Fibroblast of skin of back (primary cell): ENCODE data around the gene FAM118A. TPM values are rescaled to one million over a fixed set of nuclear protein-coding genes. Genes with fewer than 3 reads are reported as not detected.
A peak's percentile ranks its signal among the peaks of the same experiment; 100 is the strongest.
"Not testable (repeated sequence)": the region's sequence is repeated elsewhere in the genome, so short reads cannot be mapped to it uniquely, and the experiment has no call there.

Experiments used
- DNase-seq: peaks from one replicate; pipeline ENCODE4 v3.0.0-alpha.2; 2013
- polyA plus RNA-seq, 2 experiments: library from polyadenylated mRNA; unstranded; fragments of 120-200 nt; gene quantifications; one replicate each; pipeline ENCODE4 v1.2.1, GENCODE V29; 2013; ENCODE audit not compliant: insufficient read length in 2 of 2

The FAM118A gene
- polyA plus RNA-seq (2013, experiment 1 of 2; ENCODE audit: insufficient read length), result 23.7 TPM
- polyA plus RNA-seq (2013, experiment 2 of 2; ENCODE audit: insufficient read length), result 21.8 TPM

DNA sequence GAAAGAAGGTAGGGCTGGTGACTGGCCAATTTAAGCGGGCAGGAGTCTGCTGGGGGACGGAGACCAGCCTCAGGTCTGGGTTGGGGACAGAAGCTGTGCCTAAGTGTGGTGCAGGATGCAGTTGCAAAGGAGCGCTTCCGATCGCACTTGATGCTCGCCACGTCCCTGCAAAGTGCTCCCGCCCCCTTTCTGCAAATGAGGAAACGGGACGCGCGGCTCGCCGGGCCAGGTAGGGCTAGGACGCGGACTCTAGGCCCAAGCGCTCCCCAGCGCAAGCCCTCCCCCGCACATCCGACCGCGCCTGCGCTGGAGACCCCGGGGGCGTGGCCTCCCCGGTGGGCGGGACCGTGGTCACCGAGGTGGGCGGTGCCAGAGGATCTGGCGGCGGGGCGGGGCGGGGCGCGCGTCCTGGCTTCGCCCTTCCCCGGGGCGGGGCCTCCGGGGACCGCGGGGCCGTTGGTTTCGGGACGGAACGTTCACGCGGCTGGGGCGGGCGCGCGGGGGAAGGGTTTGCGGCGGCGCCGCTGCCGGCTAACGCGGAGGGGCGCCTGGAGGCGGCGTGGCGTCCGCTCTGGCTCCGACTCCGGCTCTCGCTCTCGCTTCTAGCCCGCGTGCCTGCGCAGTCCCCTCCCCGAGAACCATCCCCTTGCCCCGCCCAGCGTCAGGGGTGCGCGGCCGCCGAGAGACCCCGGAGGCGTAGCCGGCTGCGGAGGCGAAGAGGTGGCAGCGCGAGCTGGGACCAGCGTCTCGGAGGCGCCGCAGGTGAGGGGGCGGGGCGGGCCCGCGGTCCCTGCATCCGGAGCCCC is at the start of gene FAM118A:
TSS of gene FAM118A (plus strand) at position 513 of the 806 bp plus-strand sequence. CDS start 12,446 bp downstream, outside the sequence.
- peak; percentile 87 for DNase-seq

- DNase-seq, result not testable (repeated sequence)
Measured at GRCh38 chr22:45260395-45260759, 49.4 kb upstream of the FAM118A start.

- DNase-seq, result no peak
Measured at GRCh38 chr22:45261407-45262088, 48.2 kb upstream of the FAM118A start.

DNA sequence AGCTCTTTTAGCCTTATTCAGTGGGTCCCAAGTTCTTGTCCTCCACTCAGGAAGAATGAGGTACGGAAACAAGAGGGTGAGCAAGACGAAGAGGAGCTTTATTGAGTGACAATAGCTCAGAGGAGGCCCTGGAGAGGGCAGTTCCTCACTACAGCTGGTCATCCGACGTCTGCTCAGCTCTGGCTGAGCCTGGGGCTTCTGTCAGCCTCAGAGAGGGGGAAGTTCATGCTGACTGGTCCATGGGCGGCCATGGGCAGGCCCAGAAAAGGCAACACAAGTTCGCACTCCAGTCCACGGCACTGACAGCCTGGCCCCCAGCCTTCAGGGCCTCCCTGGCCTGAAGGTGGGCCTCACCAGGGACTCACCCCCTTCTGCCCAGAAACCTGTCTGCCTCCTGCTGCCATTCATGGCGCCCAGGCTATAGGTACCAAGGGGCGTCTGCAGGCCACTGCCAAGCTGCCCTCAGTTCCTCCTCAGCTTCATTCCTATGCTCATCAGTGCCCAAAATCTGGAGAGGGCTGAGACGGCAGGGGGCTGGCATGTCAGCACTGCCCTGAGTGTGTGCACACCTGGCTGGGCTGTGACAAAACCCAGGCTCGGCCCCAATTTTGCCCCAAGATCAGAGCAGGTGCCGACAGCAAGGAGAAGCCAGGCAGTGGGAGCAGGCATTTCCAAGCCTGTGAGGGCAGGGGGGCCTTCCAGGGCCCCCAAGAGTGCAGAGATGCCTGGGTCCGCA is 47.4 kb upstream of the FAM118A start:
- no peak for DNase-seq

GRCh38 chr22:45262931-45263462 is 46.7 kb upstream of the FAM118A start:
- no peak for DNase-seq

DNA sequence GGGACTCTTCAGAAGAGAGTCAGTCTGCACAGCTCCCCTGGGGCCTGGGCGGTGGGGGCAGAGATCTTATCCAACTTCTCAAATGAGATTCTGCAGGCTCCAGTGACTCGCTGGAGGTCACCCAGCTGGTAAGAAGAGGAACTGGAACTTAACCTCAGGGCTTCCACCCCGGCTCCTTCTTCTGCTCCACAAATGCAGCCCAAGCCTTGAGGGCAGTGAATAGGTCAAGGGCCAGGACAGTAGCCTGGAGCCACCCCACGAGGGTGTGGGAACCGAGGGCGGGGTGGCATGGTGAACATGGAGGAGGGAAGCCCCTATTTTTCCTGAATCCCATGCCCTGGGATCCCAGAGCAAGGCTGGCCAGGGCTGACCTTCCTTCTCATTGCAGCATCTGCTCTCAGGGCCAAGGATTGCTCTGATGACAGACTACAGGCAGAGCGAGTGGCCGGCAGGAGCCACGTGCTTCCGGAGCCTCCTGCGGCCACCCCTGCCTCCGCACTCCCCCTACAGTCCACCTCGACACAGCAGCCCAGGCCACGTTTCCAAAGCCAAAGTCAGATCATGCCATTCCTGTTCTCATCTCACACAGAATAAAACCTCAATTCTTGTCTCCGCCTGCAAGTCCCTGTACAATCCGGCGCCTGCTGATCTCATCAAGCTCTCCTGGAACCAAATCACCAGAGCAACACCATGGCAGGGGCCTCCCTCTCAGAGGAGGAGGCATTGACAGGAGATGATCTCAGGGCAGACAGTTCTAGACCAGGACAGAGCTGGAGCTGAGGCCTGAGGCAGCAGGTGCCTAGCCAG is 46.1 kb upstream of the FAM118A start:
- DNase-seq, result peak; percentile 66

GRCh38 chr22:45265535-45265934 is 44.2 kb upstream of the FAM118A start:
- no peak for DNase-seq

- DNase-seq, result no peak
Measured at GRCh38 chr22:45268167-45268957, 41.4 kb upstream of the FAM118A start.

DNA sequence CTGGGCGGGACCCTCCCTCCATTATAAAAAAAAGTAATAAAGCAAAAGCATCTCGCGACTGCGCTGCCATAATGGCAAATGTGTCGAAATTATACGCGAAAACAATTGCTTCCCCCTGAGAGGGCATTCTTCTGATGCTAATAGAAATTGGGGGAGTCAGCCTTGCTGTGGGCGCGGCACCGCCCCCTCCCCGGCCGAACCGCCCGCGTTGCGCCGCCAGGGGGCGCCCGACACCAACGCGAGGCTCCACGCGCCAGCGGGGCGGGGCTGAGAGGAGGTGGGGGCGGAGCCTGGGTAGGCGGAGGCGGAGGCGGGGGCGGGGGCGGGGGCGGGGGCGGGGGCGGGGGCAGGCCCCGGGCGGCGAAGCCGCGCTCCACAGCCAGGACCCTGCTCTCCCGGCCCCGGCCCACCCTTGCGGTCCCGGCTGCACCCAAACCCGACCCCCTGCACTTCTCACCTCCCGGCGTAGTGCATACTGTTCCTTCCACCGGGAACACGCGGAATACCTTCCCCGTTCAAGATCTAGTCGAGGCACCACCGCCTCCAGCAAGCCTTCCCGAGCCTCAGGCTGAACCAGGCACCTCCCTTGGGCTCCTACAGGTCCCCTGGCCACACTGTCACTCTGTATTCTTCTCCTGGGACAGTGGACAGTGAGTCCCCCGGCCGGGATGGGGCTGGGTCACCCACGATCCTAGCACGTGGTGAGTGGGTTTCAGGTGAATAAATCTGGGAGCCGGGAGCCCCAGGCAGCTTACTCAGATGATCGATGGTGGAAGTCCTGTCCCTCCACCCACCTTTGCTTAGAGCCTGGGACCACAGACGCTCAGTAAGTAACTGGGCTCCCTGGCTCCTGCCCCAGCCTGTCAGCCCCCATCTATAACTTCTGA is 40.5 kb upstream of the FAM118A start:
- peak; percentile 66 for DNase-seq

- no peak for DNase-seq
Measured at GRCh38 chr22:45270095-45271020, 39.4 kb upstream of the FAM118A start.

DNA sequence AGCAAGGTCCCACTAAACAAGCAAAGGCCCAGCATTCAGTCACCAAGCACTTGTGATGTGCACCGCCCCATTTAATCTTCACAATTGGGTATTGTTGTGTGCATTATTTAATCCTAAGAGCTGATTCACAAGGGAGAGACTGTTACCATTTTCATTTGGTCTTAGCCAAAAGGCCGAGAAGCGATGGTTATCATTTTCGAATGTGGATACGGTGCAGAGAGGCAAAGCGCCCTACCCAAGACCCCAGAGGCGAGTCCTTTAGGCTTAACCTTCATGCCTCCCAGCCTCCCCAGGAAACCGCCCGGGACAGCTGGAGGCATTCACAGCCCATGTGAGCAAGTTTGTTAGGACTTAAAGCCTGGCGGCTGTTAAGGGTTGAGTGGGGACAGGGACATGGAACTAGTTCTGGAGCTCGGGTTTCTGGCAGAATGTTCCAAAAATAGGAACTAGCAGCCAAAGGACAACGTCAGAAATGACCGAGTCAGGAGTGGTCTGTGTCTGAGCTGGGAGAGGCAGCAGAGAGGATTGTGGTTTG is 38.0 kb upstream of the FAM118A start:
- DNase-seq, result peak; percentile 36

DNA sequence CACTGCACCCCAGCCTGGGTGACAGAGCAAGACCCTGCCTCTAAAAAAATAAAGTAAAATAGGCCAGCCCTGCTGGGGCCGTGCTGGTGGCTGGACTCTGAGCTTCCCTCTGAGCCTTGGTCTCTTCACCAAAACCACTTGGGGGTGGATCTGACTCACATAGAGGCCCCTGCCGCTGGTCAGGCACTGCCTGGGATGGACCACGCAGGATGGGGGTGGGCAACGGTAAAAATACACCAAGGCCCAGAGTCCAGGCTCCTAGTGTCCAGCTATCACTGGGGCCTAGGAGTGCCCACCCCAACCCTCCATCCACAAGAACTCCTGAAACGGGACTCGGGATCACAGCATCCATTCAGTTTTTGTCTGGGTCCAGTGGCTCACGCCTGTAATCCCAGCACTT is 37.2 kb upstream of the FAM118A start:
- DNase-seq, result no peak

GRCh38 chr22:45273452-45274075 is 36.2 kb upstream of the FAM118A start:
- DNase-seq, result no peak

DNA sequence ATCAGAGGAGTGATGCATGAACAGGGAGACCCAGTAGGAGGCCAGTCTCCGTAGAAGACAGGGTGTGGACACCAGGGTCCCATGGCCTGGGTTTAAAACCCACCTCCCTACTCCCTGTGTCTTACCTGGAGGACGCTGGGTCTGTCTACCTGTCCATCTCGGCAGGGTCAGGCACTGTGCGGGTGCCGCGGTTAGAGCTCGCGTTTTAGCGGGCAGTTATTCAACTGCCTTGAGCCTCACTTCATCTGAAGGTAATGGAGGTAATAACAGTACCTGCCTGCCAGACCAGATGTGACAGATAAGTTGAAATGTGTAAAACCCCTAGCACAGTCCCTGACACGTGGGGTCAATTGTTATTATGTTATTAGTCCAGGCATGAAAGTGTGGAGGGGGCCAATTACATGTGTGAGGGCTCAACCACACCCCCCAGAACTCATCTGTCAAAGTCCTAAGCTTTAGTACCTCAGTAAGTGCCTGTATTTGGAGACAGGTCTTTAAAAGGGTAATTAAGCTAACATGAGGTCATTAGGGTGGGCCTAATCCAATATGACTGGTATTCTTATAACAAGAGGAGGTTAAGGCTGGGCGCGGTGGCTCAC is 33.1 kb upstream of the FAM118A start:
- DNase-seq, result no peak

- DNase-seq, result not testable (repeated sequence)
Measured at GRCh38 chr22:45277720-45278119, 32.0 kb upstream of the FAM118A start.

DNA sequence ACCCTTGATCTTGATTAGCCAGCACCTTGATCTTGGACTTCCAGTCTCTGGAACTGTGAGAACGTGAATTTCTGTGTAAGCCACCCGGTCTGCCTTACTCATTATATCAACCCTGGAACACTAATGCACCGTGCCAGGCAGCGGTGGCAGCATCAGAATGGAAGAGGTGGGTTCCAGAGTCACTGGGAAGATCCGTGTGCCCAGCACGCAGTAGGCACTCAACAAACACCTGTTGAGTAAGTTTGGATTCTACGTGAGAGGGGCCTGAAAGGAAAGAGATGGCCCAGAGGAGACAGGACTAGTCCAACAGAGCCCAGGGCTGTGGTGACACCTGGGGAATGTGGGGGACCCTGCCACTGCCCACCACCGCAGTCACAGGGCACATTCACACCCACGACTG is 31.6 kb upstream of the FAM118A start:
- DNase-seq, result no peak

DNA sequence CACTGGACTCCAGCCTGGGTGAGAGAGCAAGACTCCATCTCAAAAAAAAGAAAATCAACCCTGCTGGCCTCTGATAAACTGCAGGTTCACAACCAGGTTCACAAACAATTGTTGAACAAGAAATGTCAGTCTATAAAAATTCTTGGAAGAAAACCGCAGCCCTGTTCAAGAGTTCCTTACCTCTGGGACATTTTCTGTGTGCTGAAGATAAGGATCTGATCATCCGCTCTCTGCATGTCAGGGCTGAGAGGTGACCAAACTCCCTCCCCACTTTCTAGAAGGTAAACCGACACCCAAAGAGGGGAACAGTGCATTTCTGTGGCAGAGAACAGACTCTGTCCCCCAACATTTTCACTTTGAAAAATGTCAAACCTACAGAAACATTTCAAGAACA is 29.1 kb upstream of the FAM118A start:
- DNase-seq, result no peak

DNA sequence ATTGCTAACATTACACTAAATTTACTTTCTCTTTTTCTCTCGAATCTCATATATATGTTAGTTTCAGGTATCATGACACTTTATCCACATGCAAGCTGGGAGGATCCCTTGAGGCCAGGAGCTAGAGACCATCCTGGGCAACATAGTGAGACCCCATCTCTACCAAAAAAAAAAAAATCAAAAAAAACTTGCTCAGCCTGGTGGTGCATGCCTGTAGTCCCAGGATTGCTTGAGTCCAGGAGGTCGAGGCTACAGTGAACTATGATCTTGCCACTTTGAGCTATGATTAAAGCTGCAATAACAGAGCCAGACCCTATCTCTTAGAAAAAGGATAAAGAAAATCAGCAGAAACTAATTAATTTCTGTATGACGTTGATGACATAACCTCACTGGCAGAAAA is 28.7 kb upstream of the FAM118A start:
- no peak for DNase-seq
